Karpas-422 (cell line): ENCODE data around the gene TSKU. TPM values are rescaled to one million over a fixed set of nuclear protein-coding genes. Genes with fewer than 3 reads are reported as not detected.
A peak's percentile ranks its signal among the peaks of the same experiment; 100 is the strongest.

Experiments
- DNase-seq: peaks from one replicate; pipeline ENCODE4 v3.0.0-alpha.2; 2015
- H2AFZ ChIP-seq: fragments of 200-600 bp; sonication (generic); 2 replicates; pipeline ENCODE4 v1.6.1; 2014; ENCODE audit warnings: antibody characterized with exemption, low read length, mixed read lengths
- H3K27ac ChIP-seq: fragments of 200-600 bp; sonication (generic); 2 replicates; pipeline ENCODE4 v1.5.1; 2014; ENCODE audit warnings: mild to moderate bottlenecking, low read length, moderate library complexity
- H3K27me3 ChIP-seq: fragments of 200-600 bp; sonication (generic); 2 replicates; pipeline ENCODE4 v1.6.1; 2014; ENCODE audit warnings: low read length, mixed read lengths
- H3K36me3 ChIP-seq: fragments of 200-600 bp; sonication (generic); 2 replicates; pipeline ENCODE4 v1.6.1; 2014; ENCODE audit warnings: low read length, mixed read lengths; ENCODE audit not compliant: insufficient read depth
- H3K4me1 ChIP-seq: fragments of 200-600 bp; sonication (generic); 2 replicates; pipeline ENCODE4 v1.6.1; 2014; ENCODE audit warnings: mild to moderate bottlenecking, low read length, mixed read lengths
- H3K4me2 ChIP-seq: fragments of 200-600 bp; sonication (generic); 2 replicates; pipeline ENCODE4 v1.6.1; 2014; ENCODE audit warnings: low read length, low read depth, mild to moderate bottlenecking; ENCODE audit not compliant: poor library complexity, severe bottlenecking
- H3K4me3 ChIP-seq: fragments of 200-600 bp; sonication (generic); 2 replicates; pipeline ENCODE4 v1.5.1; 2014; ENCODE audit warnings: mild to moderate bottlenecking, antibody characterized with exemption, low read length, mixed read lengths
- H3K79me2 ChIP-seq: fragments of 200-600 bp; sonication (generic); 2 replicates; pipeline ENCODE4 v1.6.1; 2014; ENCODE audit warnings: mild to moderate bottlenecking, low read length, mixed read lengths
- H3K9ac ChIP-seq: fragments of 200-600 bp; sonication (generic); 2 replicates; pipeline ENCODE4 v1.6.0; 2014; ENCODE audit warnings: low read length
- H3K9me2 ChIP-seq: fragments of 200-600 bp; sonication (generic), shearing (Covaris generic); replicated peaks from 2 replicates; pipeline ENCODE4 v1.6.0; 2014; ENCODE audit warnings: mild to moderate bottlenecking, low read length, moderate library complexity; ENCODE audit not compliant: insufficient read depth
- H3K9me3 ChIP-seq: fragments of 300-700, 200-600 bp; sonication (generic); 2 replicates; pipeline ENCODE4 v1.6.1; 2014; ENCODE audit warnings: low read length, mixed read lengths
- H4K20me1 ChIP-seq: fragments of 200-600 bp; sonication (generic); 2 replicates; pipeline ENCODE4 v1.6.1; 2014; ENCODE audit warnings: mild to moderate bottlenecking, antibody characterized with exemption, low read length, low read depth; ENCODE audit not compliant: insufficient read depth
- total RNA-seq: library from RNA; depleted of rRNA; stranded (reverse); fragments of >200 nt; shearing (Covaris generic); gene quantifications from 2 replicates; pipeline ENCODE4 v1.2.3, GENCODE V29; 2014; ENCODE audit warnings: low replicate concordance; rRNA removed

TSKU gene
- total RNA-seq, 1 experiment from 2014 or later, result not detected

DNA sequence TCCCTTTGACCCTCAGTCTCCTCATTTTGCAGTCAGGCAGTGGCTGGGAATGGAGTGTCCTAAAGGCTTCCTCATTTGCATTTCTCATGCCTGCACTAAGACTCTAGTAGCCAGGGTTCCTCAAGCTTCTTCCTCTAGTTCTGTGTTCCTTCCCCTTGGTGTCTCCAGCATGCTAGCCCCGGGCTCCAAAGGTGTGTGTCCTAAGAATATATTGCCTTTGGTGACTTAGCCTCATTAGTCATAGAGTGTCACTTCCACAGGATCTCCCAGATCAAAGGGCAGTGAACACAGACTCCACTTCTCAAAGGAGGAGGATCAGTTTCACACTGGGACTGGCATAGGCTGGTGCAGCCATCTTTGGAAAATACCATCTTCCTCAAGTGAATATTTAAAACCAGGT is 56.2 kb downstream of the TSKU start:
- Histone ChIP-seq H3K27me3 (no peaks in the 10 kb centered on the region), H3K4me1 (no peaks in the 10 kb centered on the region), H3K79me2 (no peaks in the 10 kb centered on the region), H3K36me3 (no peaks in the 10 kb centered on the region), H3K4me2 (no peak overlapping the region), H3K9ac (no peak overlapping the region), H4K20me1 (no peaks in the 10 kb centered on the region), H2AFZ (no peak overlapping the region), H3K9me3 (no peaks in the 10 kb centered on the region), H3K4me3 (no peak overlapping the region), H3K9me2 (no peaks in the 10 kb centered on the region), H3K27ac (no peak overlapping the region)
- DNase-seq, result no peak

- H3K9me3 ChIP-seq, result no peaks in the 10 kb centered on the region
- no peak overlapping the region for H3K27ac ChIP-seq
- H3K27me3 ChIP-seq, result no peaks in the 10 kb centered on the region
- H3K9ac ChIP-seq, result no peak overlapping the region
- DNase-seq, result no peak
- no peaks in the 10 kb centered on the region for H3K9me2 ChIP-seq
- H4K20me1 ChIP-seq, result no peaks in the 10 kb centered on the region
- no peak overlapping the region for H3K4me2 ChIP-seq
- no peak overlapping the region for H2AFZ ChIP-seq
- no peaks in the 10 kb centered on the region for H3K4me1 ChIP-seq
- no peaks in the 10 kb centered on the region for H3K36me3 ChIP-seq
- no peaks in the 10 kb centered on the region for H3K79me2 ChIP-seq
- H3K4me3 ChIP-seq, result no peak overlapping the region
Observed at GRCh38 chr11:76841923-76842452, 58.8 kb downstream of the TSKU start.

DNA sequence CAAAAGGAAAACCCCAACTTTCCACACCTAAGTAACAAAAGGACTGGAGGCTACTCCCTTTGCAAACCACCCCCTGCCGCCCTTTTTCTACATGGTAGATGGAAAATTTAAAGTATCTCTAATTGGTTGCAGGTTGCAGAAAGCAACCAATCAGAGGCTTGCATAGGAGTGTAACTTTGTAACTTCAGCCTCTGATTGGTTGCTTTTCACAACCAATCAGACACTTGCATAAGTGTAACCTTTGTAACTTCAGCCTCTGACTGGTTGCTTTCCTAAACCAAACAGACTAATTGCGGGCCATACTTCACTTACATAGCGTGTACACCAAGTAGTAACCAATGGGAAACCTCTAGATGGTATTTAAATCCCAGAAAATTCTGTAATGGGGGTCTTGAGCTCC is 60.8 kb downstream of the TSKU start:
- H2AFZ ChIP-seq, result no peak overlapping the region
- H3K4me1 ChIP-seq, result no peaks in the 10 kb centered on the region
- no peaks in the 10 kb centered on the region for H3K27me3 ChIP-seq
- no peak overlapping the region for H3K4me2 ChIP-seq
- H3K79me2 ChIP-seq, result no peaks in the 10 kb centered on the region
- H3K9me3 ChIP-seq, result no peaks in the 10 kb centered on the region
- H3K4me3 ChIP-seq, result no peak overlapping the region
- H4K20me1 ChIP-seq, result no peaks in the 10 kb centered on the region
- DNase-seq, result peak; percentile 52
- H3K9ac ChIP-seq, result no peak overlapping the region
- H3K36me3 ChIP-seq, result no peaks in the 10 kb centered on the region
- H3K9me2 ChIP-seq, result no peaks in the 10 kb centered on the region
- H3K27ac ChIP-seq, result no peak overlapping the region

DNA sequence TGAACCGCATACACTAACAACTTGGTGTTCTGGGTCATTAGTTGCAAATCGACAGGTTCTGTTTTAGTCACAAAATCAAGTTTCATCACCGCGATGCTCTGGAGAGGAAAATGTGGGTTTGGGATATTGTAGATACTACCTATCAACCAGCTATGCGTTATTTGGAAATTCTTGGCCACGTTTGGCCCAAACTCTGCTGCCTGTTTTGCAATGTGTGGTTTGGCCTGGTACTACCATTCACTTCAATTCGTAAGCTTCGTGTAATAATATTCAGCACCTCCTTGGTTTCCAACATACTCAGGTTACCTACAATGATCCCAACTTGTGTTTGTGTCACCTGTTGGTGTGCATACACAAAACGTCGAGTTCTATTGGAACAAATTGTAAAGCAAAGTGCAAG is 61.4 kb downstream of the TSKU start:
- Histone ChIP-seq H3K27me3 (no peaks in the 10 kb centered on the region), H3K36me3 (no peaks in the 10 kb centered on the region), H3K4me3 (no peak overlapping the region), H2AFZ (no peak overlapping the region), H3K79me2 (no peaks in the 10 kb centered on the region), H3K4me1 (no peaks in the 10 kb centered on the region), H3K27ac (no peak overlapping the region), H3K9me2 (no peaks in the 10 kb centered on the region), H3K4me2 (no peak overlapping the region), H3K9ac (no peak overlapping the region), H3K9me3 (no peaks in the 10 kb centered on the region), H4K20me1 (no peaks in the 10 kb centered on the region)
- no peak for DNase-seq

GRCh38 chr11:76845069-76845468 is 61.9 kb downstream of the TSKU start:
- Histone ChIP-seq H3K36me3 (no peaks in the 10 kb centered on the region), H3K9me2 (no peaks in the 10 kb centered on the region), H3K4me3 (no peak overlapping the region), H3K9me3 (no peaks in the 10 kb centered on the region), H2AFZ (no peak overlapping the region), H3K9ac (no peak overlapping the region), H3K79me2 (no peaks in the 10 kb centered on the region), H4K20me1 (no peaks in the 10 kb centered on the region), H3K27ac (no peak overlapping the region), H3K4me1 (no peaks in the 10 kb centered on the region), H3K27me3 (no peaks in the 10 kb centered on the region), H3K4me2 (no peak overlapping the region)
- DNase-seq, result no peak

- no peak for DNase-seq
- no peaks in the 10 kb centered on the region for H3K9me3 ChIP-seq
- no peak overlapping the region for H3K27ac ChIP-seq
- no peak overlapping the region for H3K4me2 ChIP-seq
- H2AFZ ChIP-seq, result no peak overlapping the region
- no peaks in the 10 kb centered on the region for H3K79me2 ChIP-seq
- H3K9me2 ChIP-seq, result no peaks in the 10 kb centered on the region
- H3K4me1 ChIP-seq, result no peaks in the 10 kb centered on the region
- H3K36me3 ChIP-seq, result no peaks in the 10 kb centered on the region
- H3K9ac ChIP-seq, result no peak overlapping the region
- H4K20me1 ChIP-seq, result no peaks in the 10 kb centered on the region
- H3K4me3 ChIP-seq, result no peak overlapping the region
- H3K27me3 ChIP-seq, result no peaks in the 10 kb centered on the region
Observed at GRCh38 chr11:76846441-76846840, 63.3 kb downstream of the TSKU start.

Other genes starting within 250 kb of the TSKU start
- gene LRRC32, start 112.6 kb upstream of the TSKU start, total RNA-seq, result 43.5 and 58.4 TPM in 2 replicates
- 2.9 and 10.7 TPM in 2 replicates for gene ACER3, start 77.6 kb downstream of the TSKU start, total RNA-seq